Measurements from ENCODE around the gene FPR2. TPM values are rescaled to one million over a fixed set of nuclear protein-coding genes. Genes with fewer than 3 reads are reported as not detected.

Gene FPR2
- total and polyA plus RNA-seq, 9 of the 15 experiments (the other 6 are each of a cell fraction or from before 2014, with no cell fraction given) = 0.03 to 0.15 (median 0.07) TPM; not detected in 6

GRCh38 chr19:51799034-51799773 is 38.2 kb downstream of the FPR2 start (continued):
- TF ChIP-seq DACH1 (IDR thresholded peaks at IDR 0.05; ENCODE audit: partially characterized antibody) (no peak), SRSF1 (IDR thresholded peaks at IDR 0.05; ENCODE audit: low read depth, low read length) (no peak), ZBTB33 (CRISPR knock-in tag; IDR thresholded peaks at IDR 0.05) (no peak), FOXA3 (CRISPR knock-in tag; conservative IDR thresholded peaks at IDR 0.05 in 1 of 2, IDR thresholded peaks at IDR 0.05 in 1 of 2) (no peak), KLF1 (tag; IDR thresholded peaks at IDR 0.05) (no peak), POLR3A (IDR thresholded peaks at IDR 0.05; ENCODE audit: borderline replicate concordance, extremely low read depth, insufficient read depth, insufficient read length) (no peak), CBFA2T3 (IDR thresholded peaks at IDR 0.05) (peak; percentile 64), ZHX1 (conservative IDR thresholded peaks at IDR 0.05; ENCODE audit: low read length) (no peak), PURB (CRISPR knock-in tag; IDR thresholded peaks at IDR 0.05; ENCODE audit: low read depth) (no peak), ZNF133 (CRISPR knock-in tag; IDR thresholded peaks at IDR 0.05) (no peak), ZBTB8A (IDR thresholded peaks at IDR 0.05; ENCODE audit: partially characterized antibody) (no peak), ZC3H11A (IDR thresholded peaks at IDR 0.05; ENCODE audit: low read depth, low read length) (no peak), HOXB6 (CRISPR knock-in tag; IDR thresholded peaks at IDR 0.05; ENCODE audit: borderline replicate concordance) (0 out of 2 replicates have a peak, but pooled peaks have one; percentile 55), TRIM28 (IDR thresholded peaks at IDR 0.05) (no peak), JUNB (CRISPR knock-in tag; conservative IDR thresholded peaks at IDR 0.05) (peak; percentile 60; the same call in 1 of the 2 replicates), HBP1 (CRISPR knock-in tag; IDR thresholded peaks at IDR 0.05) (no peak), XRCC5 (IDR thresholded peaks at IDR 0.05; ENCODE audit: low read depth, low read length) (no peak), YY1 (IDR thresholded peaks at IDR 0.05; ENCODE audit: borderline replicate concordance in 1 of 3, control insufficient read depth in 1 of 3, extremely low read depth in 1 of 3, insufficient read depth in 3 of 3, insufficient read length in 1 of 3, insufficient replicate concordance in 2 of 3, low read depth in 1 of 3, low read length in 2 of 3) (peak in 2 of 3 experiments; percentile 30 to 85), ZFP36 (IDR thresholded peaks at IDR 0.05; ENCODE audit: low read depth, low read length, partially characterized antibody) (no peak), YBX1 (IDR thresholded peaks at IDR 0.05) (no peak), PYGO2 (tag; IDR thresholded peaks at IDR 0.05) (no peak), SNAPC5 (CRISPR knock-in tag; IDR thresholded peaks at IDR 0.05) (no peak)

Measured in K562 (cell line).